Neural crest cell (in vitro differentiated cells): ENCODE measurements around the gene ACAN. TPM values are rescaled to one million over a fixed set of nuclear protein-coding genes. Genes with fewer than 3 reads are reported as not detected.

Experiments
- DNase-seq: peaks from one replicate; pipeline ENCODE4 v3.0.0; 2021; ENCODE audit warnings: low read depth, mixed read lengths, low spot score
- H3K27ac Mint-ChIP-seq: one replicate; pipeline ENCODE4 v1.8.0; 2021; ENCODE audit warnings: mild to moderate bottlenecking, mixed read lengths; ENCODE audit not compliant: unreplicated experiment
- H3K27me3 Mint-ChIP-seq: 2 replicates; pipeline ENCODE4 v1.8.0; 2021; ENCODE audit warnings: low read depth, mild to moderate bottlenecking, mixed read lengths
- H3K36me3 Mint-ChIP-seq: 2 replicates; pipeline ENCODE4 v1.8.0; 2021; ENCODE audit warnings: low read depth, mild to moderate bottlenecking, mixed read lengths
- H3K4me1 Mint-ChIP-seq: 2 replicates; pipeline ENCODE4 v1.8.0; 2021; ENCODE audit warnings: mixed read lengths
- H3K4me3 Mint-ChIP-seq: one replicate; pipeline ENCODE4 v1.8.0; 2021; ENCODE audit warnings: mild to moderate bottlenecking, mixed read lengths
- H3K9me3 Mint-ChIP-seq: 2 replicates; pipeline ENCODE4 v1.8.0; 2021; ENCODE audit warnings: mixed read lengths
- CTCF ChIP-seq: fragments of 200-600 bp; sonication (generic); conservative IDR thresholded peaks from 2 replicates; pipeline ENCODE4 v1.5.0; 2021; ENCODE audit warnings: antibody characterized with exemption, mild to moderate bottlenecking
- total RNA-seq: library from RNA; stranded (reverse); gene quantifications from 2 replicates; pipeline ENCODE4 v1.2.1, GENCODE V29; 2021

The ACAN gene
- total RNA-seq, 1 donor from 2014 or later = 0.54 TPM

- DNase-seq = no peak
- TF ChIP-seq CTCF = no peak
- Mint-ChIP-seq H3K27me3 (no peaks in the 10 kb centered on the region), H3K27ac (no peak overlapping the region), H3K9me3 (no peaks in the 10 kb centered on the region), H3K4me3 (no peak overlapping the region), H3K4me1 (peaks cover 29% of the 10 kb centered on the region), H3K36me3 (peaks cover 17% of the 10 kb centered on the region)
Observed at GRCh38 chr15:88906130-88906529, 102.9 kb downstream of the ACAN start.

GRCh38 chr15:88906551-88906950, 103.3 kb downstream of the ACAN start:
- H3K36me3 Mint-ChIP-seq = peaks cover 16% of the 10 kb centered on the region
- H3K4me3 Mint-ChIP-seq = no peak overlapping the region
- peaks cover 30% of the 10 kb centered on the region for H3K4me1 Mint-ChIP-seq
- DNase-seq = no peak
- no peaks in the 10 kb centered on the region for H3K9me3 Mint-ChIP-seq
- H3K27me3 Mint-ChIP-seq = no peaks in the 10 kb centered on the region
- no peak overlapping the region for H3K27ac Mint-ChIP-seq
- TF ChIP-seq CTCF = no peak

- no peak for TF ChIP-seq CTCF
- H3K27me3 Mint-ChIP-seq = no peaks in the 10 kb centered on the region
- no peak for DNase-seq
- H3K4me1 Mint-ChIP-seq = peaks cover 36% of the 10 kb centered on the region
- no peak overlapping the region for H3K27ac Mint-ChIP-seq
- peaks cover 16% of the 10 kb centered on the region for H3K36me3 Mint-ChIP-seq
- no peak overlapping the region for H3K4me3 Mint-ChIP-seq
- no peaks in the 10 kb centered on the region for H3K9me3 Mint-ChIP-seq
Observed at GRCh38 chr15:88907111-88907510, 103.9 kb downstream of the ACAN start.

- Mint-ChIP-seq H3K36me3 (peaks cover 16% of the 10 kb centered on the region), H3K27me3 (no peaks in the 10 kb centered on the region)
Observed at GRCh38 chr15:88908123-88908522, 104.9 kb downstream of the ACAN start.

GRCh38 chr15:88908697-88909621, 105.7 kb downstream of the ACAN start:
- no peak for TF ChIP-seq CTCF
- peaks cover 16% of the 10 kb centered on the region for H3K36me3 Mint-ChIP-seq
- peaks cover 45% of the 10 kb centered on the region for H3K4me1 Mint-ChIP-seq
- H3K4me3 Mint-ChIP-seq = peak overlapping the region; percentile 71
- no peaks in the 10 kb centered on the region for H3K27me3 Mint-ChIP-seq
- no peak for DNase-seq
- H3K27ac Mint-ChIP-seq = no peak overlapping the region
- H3K9me3 Mint-ChIP-seq = no peaks in the 10 kb centered on the region

More at GRCh38 chr15:88908123-88908522, 104.9 kb downstream of the ACAN start:
- peaks cover 38% of the 10 kb centered on the region for H3K4me1 Mint-ChIP-seq
- H3K27ac Mint-ChIP-seq = peak overlapping the region; percentile 94
- no peak for TF ChIP-seq CTCF
- no peak for DNase-seq
- H3K9me3 Mint-ChIP-seq = no peaks in the 10 kb centered on the region
- H3K4me3 Mint-ChIP-seq = no peak overlapping the region
